Effector memory CD8-positive, alpha-beta T cell (primary cell): ENCODE measurements around the gene DPH3.

Experiments
- ATAC-seq: fragments of 150-1000 bp; cut with Tn5 transposase; replicated peaks from 2 replicates; pipeline ENCODE4 v1.10.0; 2021; ENCODE audit warnings: mild to moderate bottlenecking, moderate library complexity
- DNase-seq, 3 experiments: peaks; one replicate each; pipeline ENCODE4 v3.0.0; 2021
- H3K27ac Mint-ChIP-seq, 2 donors: one replicate each; pipeline ENCODE4 v1.8.0; 2022; ENCODE audit warnings: mild to moderate bottlenecking in 2 of 2, mixed read lengths in 2 of 2, moderate library complexity in 2 of 2
- H3K27me3 Mint-ChIP-seq, 2 donors: one replicate each; pipeline ENCODE4 v1.8.0; 2022; ENCODE audit warnings: mixed read lengths in 2 of 2
- H3K36me3 Mint-ChIP-seq: one replicate; pipeline ENCODE4 v1.8.0; 2022; ENCODE audit warnings: mild to moderate bottlenecking, moderate library complexity, mixed read lengths; ENCODE audit not compliant: insufficient read depth
- H3K4me1 Mint-ChIP-seq, 2 donors: one replicate each; pipeline ENCODE4 v1.8.0; 2022; ENCODE audit warnings: low read depth in 2 of 2, mixed read lengths in 2 of 2
- H3K4me3 Mint-ChIP-seq, 2 donors: one replicate each; pipeline ENCODE4 v1.8.0; 2022; ENCODE audit warnings: mild to moderate bottlenecking in 2 of 2, mixed read lengths in 2 of 2, moderate library complexity in 2 of 2
- H3K9me3 Mint-ChIP-seq, 2 donors: one replicate each; pipeline ENCODE4 v1.8.0; 2022; ENCODE audit warnings: mixed read lengths in 2 of 2

The DPH3 gene

GRCh38 chr3:16286751-16287543 is 22.2 kb upstream of the DPH3 start:
- ATAC-seq (peak; percentile 3), DNase-seq (no peak)
- H3K27ac Mint-ChIP-seq = peak overlapping the region; percentile 90 to 93
- H3K9me3 Mint-ChIP-seq = no peaks in the 10 kb centered on the region
- H3K4me3 Mint-ChIP-seq = peak overlapping the region; percentile 89 to 90
- peaks cover 51 to 74% of the 10 kb centered on the region in 2 donors for H3K4me1 Mint-ChIP-seq
- no peaks in the 10 kb centered on the region for H3K27me3 Mint-ChIP-seq
- H3K36me3 Mint-ChIP-seq = peaks cover 31% of the 10 kb centered on the region

DNA sequence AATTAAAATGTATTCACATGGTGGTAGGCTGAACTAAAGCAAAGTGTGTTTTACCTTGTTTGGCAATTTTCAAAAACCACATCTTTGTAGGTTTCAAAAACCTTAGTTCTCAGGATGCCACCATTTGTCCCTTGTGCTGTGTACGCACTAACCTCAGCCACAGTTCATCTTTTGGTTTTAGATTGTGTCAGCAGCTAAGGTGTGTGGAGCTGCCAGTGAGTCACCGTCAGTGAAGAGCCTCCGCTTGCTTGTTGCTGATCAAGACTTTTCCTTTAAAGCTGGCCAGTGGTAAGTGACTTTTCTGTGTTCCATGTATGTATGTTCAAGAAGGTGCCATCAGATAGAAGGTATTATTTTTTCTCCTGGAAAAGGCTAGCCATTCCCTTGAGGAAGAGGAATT is 21.4 kb upstream of the DPH3 start:
- H3K36me3 Mint-ChIP-seq = peaks cover 30% of the 10 kb centered on the region
- H3K9me3 Mint-ChIP-seq = no peaks in the 10 kb centered on the region
- H3K4me1 Mint-ChIP-seq = peaks cover 47 to 66% of the 10 kb centered on the region in 2 donors
- DNase-seq (peak; percentile 63 to 68 (median 65)), ATAC-seq (peak; percentile 92)
- peak overlapping the region; percentile 89 to 90 for H3K4me3 Mint-ChIP-seq
- H3K27ac Mint-ChIP-seq = peak overlapping the region; percentile 90 to 93
- H3K27me3 Mint-ChIP-seq = no peaks in the 10 kb centered on the region

DNA sequence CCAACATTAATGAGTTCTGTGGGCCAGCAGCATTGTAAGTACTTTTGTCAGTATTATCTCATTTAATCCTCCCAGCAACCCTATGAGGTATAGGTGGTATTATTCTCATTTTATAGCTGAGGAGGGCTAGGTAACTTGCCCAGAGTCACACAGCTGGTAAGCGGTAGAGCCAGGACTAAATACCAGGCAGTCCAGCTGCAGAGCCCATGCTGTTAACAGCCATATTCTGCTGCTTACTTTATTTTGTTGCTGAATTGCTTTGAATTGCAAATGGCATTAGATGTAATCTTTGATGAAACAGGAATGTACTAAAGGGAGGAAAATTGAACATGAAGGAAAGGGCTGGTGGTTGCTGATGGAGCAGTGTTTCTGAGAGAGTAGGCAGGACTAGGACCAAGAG is 19.9 kb upstream of the DPH3 start:
- no peak for DNase-seq
- peak overlapping the region; percentile 60 to 89 for H3K4me3 Mint-ChIP-seq
- peaks cover 34 to 51% of the 10 kb centered on the region in 2 donors for H3K4me1 Mint-ChIP-seq
- H3K27ac Mint-ChIP-seq = peak overlapping the region; percentile 90 to 93
- peaks cover 19% of the 10 kb centered on the region for H3K36me3 Mint-ChIP-seq
- ATAC-seq = no peak
- no peaks in the 10 kb centered on the region for H3K27me3 Mint-ChIP-seq
- no peaks in the 10 kb centered on the region for H3K9me3 Mint-ChIP-seq

DNA sequence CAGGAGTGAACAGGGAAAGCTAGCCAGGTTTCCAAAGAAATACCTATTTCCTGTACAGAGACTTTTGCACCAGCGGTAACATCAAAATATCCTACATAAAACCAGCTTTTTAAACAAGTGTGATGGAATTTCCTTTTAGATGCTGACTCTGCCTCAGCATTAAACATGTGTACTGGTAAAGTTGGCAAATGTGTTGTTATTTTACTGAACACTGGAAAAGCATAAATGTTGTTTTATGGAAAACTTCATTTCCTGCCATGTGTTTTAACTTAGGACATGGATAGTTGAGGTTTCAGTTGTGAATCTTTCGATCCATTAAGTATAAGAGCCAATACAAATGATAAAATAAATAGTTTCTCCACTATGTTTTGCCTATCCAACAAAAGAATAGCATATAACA is 15.9 kb upstream of the DPH3 start:
- no peaks in the 10 kb centered on the region for H3K27me3 Mint-ChIP-seq
- no peak overlapping the region for H3K27ac Mint-ChIP-seq

DNA sequence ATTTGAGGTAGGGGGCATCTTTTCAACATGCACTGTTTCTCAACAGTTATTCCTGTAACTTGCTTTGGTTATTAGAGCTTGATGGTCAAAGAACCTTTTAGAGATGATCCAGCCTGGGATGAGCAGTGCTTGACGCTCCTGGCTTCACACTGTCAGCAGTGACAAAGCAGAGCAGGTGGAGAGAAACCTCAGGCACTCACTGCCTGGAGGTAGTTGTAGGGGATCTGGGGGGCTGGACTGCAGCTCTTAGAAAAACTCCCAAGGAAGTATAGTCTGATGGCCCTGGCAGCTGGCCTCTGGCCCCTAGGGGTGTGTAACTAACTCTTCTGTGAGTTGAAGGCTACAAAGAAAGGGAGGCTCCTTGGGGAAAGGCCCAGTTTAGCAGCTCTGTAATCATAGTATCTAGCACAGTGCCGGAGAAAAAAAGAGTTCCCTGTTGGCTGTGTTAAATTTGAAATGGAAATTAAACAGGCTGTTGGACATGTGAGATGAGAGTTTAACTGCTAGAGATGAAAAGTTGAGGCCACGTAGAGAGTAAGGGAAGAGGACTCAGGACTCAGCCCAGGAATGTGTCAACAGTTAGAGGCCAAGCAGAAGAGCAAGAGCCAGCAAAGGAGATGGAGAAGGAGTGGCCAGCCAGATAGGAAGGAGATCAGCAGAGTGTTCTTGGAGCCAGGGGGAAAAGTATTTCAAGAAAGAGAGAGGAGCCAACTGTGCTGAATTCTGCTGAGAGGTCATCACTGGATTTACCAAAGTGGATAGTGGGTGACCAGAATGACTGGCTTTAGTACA is 14.5 kb upstream of the DPH3 start:
- H3K9me3 Mint-ChIP-seq = no peaks in the 10 kb centered on the region
- DNase-seq (no peak), ATAC-seq (no peak)
- H3K4me3 Mint-ChIP-seq = no peak overlapping the region
- no peak overlapping the region for H3K27ac Mint-ChIP-seq
- peaks cover 13% of the 10 kb centered on the region for H3K36me3 Mint-ChIP-seq
- peaks cover 0 to 6% of the 10 kb centered on the region in 2 donors for H3K4me1 Mint-ChIP-seq
- H3K27me3 Mint-ChIP-seq = no peaks in the 10 kb centered on the region

More for the DNA sequence above, 15.9 kb upstream of the DPH3 start:
- Mint-ChIP-seq H3K4me3 (no peak overlapping the region), H3K4me1 (peaks cover 10 to 17% of the 10 kb centered on the region in 2 donors), H3K9me3 (no peaks in the 10 kb centered on the region), H3K36me3 (peaks cover 3% of the 10 kb centered on the region)
- ATAC-seq (no peak), DNase-seq (no peak)

GRCh38 chr3:16277471-16277870 is 12.7 kb upstream of the DPH3 start:
- no peak overlapping the region for H3K27ac Mint-ChIP-seq
- peaks cover 19% of the 10 kb centered on the region for H3K36me3 Mint-ChIP-seq
- DNase-seq (no peak), ATAC-seq (no peak)
- no peaks in the 10 kb centered on the region for H3K4me1 Mint-ChIP-seq
- H3K27me3 Mint-ChIP-seq = no peaks in the 10 kb centered on the region
- H3K9me3 Mint-ChIP-seq = no peaks in the 10 kb centered on the region
- no peak overlapping the region for H3K4me3 Mint-ChIP-seq

DNA sequence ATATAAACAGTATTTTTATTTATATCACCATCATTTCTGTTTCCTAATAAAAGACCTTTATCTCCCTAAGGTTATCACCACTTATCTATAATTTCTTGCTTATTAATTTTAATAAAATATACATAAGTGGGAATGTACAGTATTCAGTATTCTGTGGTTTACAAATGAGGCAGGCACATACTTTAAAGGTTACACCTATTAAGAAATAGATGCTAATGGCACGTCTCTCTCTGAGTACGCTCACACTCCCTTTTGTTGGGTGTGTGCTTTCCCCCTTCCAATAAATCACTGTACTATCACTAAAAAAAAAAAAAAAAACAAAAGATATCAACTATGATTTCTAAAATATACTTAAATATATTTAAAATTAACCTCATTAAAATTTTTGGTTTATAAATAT is 9.1 kb upstream of the DPH3 start:
- no peak overlapping the region for H3K27ac Mint-ChIP-seq
- H3K4me1 Mint-ChIP-seq = no peaks in the 10 kb centered on the region
- no peak overlapping the region for H3K4me3 Mint-ChIP-seq
- no peaks in the 10 kb centered on the region for H3K27me3 Mint-ChIP-seq
- peaks cover 24% of the 10 kb centered on the region for H3K36me3 Mint-ChIP-seq
- H3K9me3 Mint-ChIP-seq = no peaks in the 10 kb centered on the region
- DNase-seq = no peak
- no peak for ATAC-seq

DNA sequence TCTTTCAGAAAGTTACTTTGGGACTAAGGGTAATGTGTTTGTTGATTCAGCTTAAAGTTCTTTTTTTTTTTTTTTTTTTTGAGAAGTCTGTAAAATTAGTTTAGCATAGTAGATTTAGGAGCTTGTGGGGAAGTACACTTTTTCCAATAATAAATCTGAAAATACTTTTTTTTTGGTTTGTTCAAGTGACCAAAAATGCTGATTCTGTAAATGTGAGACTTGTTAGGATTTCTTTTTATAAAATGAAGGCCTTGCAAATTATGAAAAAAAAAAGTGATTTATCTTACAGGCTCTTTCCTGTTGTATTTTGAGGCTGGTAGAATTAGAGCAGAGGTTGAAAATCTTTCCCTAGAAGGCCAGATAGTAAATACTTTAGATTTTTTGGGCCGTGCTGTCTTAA is 7.8 kb upstream of the DPH3 start:
- Mint-ChIP-seq H3K27me3 (no peaks in the 10 kb centered on the region), H3K27ac (no peak overlapping the region), H3K4me3 (no peak overlapping the region), H3K9me3 (no peaks in the 10 kb centered on the region), H3K4me1 (peaks cover under 1% of the 10 kb centered on the region in 2 donors), H3K36me3 (peaks cover 22% of the 10 kb centered on the region)
- DNase-seq (no peak), ATAC-seq (no peak)

DNA sequence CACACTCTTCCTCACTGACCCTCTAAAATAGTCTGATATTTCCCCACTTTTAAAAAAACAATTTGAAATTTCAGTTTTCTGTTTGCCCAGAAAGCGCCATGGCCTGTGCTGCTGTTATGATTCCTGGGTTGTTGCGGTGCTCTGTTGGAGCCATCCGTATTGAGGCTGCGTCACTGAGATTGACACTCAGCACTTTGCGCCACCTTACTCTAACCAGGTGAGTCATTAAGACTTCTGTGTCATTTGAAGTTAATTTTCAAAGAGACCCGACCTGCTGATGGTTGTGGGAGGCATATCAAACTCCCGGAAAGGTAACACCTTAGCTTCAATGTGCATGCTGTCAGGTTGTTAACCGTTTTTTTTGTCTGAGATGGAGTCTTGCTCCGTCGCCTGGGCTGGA is 6.1 kb upstream of the DPH3 start:
- Mint-ChIP-seq H3K36me3 (peaks cover 21% of the 10 kb centered on the region), H3K4me1 (peaks cover 3 to 12% of the 10 kb centered on the region in 2 donors), H3K27me3 (no peaks in the 10 kb centered on the region), H3K4me3 (no peak overlapping the region), H3K27ac (no peak overlapping the region), H3K9me3 (no peaks in the 10 kb centered on the region)
- ATAC-seq (no peak), DNase-seq (no peak)

GRCh38 chr3:16266714-16267113 is 2.0 kb upstream of the DPH3 start:
- no peak overlapping the region for H3K4me3 Mint-ChIP-seq
- H3K4me1 Mint-ChIP-seq = peaks cover 12 to 25% of the 10 kb centered on the region in 2 donors
- H3K27me3 Mint-ChIP-seq = no peaks in the 10 kb centered on the region
- H3K36me3 Mint-ChIP-seq = peaks cover 17% of the 10 kb centered on the region
- ATAC-seq = no peak
- no peaks in the 10 kb centered on the region for H3K9me3 Mint-ChIP-seq
- peak overlapping the region; percentile 99 for H3K27ac Mint-ChIP-seq
- no peak for DNase-seq

DNA sequence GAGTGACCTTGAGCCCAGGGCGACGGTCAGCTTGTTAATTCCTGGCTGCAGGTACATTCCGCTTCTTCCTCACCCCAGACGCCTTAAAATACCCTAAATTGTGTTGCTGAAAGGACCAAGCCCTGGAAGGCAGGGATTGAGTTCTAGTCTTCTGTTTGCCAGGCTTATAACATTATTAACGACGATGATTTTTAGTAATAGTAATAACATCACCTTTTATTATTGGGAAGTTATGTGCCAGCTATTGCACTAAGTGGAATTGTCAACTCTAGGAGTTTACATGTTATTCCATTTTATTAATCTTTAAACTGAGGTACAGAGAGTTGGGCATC is 678 bp upstream of the DPH3 start:
- Mint-ChIP-seq H3K27ac (peak overlapping the region; percentile 99), H3K9me3 (no peaks in the 10 kb centered on the region), H3K4me1 (peaks cover 13 to 25% of the 10 kb centered on the region in 2 donors), H3K27me3 (no peaks in the 10 kb centered on the region), H3K4me3 (peak overlapping the region; percentile 92 to 96), H3K36me3 (peaks cover 12% of the 10 kb centered on the region)
- ATAC-seq (no peak), DNase-seq (no peak)

- ATAC-seq = peak; percentile 4
- no peak for DNase-seq
- Mint-ChIP-seq H3K36me3 (peaks cover 12% of the 10 kb centered on the region), H3K4me1 (peaks cover 13 to 25% of the 10 kb centered on the region in 2 donors), H3K4me3 (peak overlapping the region; percentile 92 to 96), H3K27ac (peak overlapping the region; percentile 99), H3K27me3 (no peaks in the 10 kb centered on the region), H3K9me3 (no peaks in the 10 kb centered on the region)
Observed at GRCh38 chr3:16264174-16264707, 502 bp downstream of the DPH3 start.

DNA sequence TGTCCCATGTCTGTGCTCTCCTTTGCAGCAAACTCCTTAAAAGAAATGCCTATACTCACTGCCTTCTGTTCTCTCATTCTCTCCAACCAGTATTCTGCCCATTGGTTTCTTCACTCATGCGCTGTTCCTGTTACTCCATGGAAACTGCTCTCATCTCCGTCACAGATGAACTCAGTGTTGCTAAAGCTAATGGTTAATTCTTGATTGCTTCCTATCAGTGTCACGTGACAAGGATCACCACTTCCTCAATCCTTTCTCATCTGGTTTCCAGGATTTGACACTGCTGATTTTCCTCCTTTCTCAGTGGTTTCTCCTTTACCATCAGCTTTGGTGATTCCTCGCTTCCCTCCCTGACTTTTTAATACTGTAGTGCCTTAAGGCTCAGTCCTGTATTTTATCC is 2.6 kb downstream of the DPH3 start:
- no peaks in the 10 kb centered on the region for H3K9me3 Mint-ChIP-seq
- DNase-seq = no peak
- H3K4me3 Mint-ChIP-seq = no peak overlapping the region
- ATAC-seq = no peak
- H3K27me3 Mint-ChIP-seq = no peaks in the 10 kb centered on the region
- no peak overlapping the region for H3K27ac Mint-ChIP-seq
- H3K4me1 Mint-ChIP-seq = peaks cover 10 to 20% of the 10 kb centered on the region in 2 donors
- H3K36me3 Mint-ChIP-seq = peaks cover 12% of the 10 kb centered on the region

DNA sequence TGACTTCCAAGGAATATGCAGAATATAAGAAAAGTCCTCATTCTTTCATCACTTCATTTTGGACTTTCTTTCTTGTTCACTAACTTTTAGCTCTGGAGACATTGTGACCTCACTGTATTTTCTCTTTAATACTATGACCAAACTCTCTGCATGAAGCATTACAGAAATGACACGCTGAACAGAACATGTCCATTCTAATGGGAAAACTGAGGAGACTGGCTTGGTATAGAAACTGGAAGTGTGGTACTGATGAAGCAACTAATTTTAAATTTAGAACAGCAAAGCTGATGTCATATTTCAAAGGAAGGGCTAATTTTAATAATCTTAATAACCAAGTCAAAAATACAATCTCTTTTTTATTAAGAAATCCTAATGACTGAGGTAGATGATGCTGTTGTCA is 4.7 kb downstream of the DPH3 start:
- H3K36me3 Mint-ChIP-seq = peaks cover 12% of the 10 kb centered on the region

More for the DNA sequence above, 4.7 kb downstream of the DPH3 start:
- DNase-seq = no peak
- no peak overlapping the region for H3K4me3 Mint-ChIP-seq
- ATAC-seq = no peak
- H3K4me1 Mint-ChIP-seq = peaks cover 8 to 10% of the 10 kb centered on the region in 2 donors
- H3K27ac Mint-ChIP-seq = no peak overlapping the region
- no peaks in the 10 kb centered on the region for H3K27me3 Mint-ChIP-seq
- H3K9me3 Mint-ChIP-seq = no peaks in the 10 kb centered on the region
